Astrocyte (in vitro differentiated cells and primary cell): ENCODE results near the gene CACNG1. TPM values are rescaled to one million over a fixed set of nuclear protein-coding genes. Genes with fewer than 3 reads are reported as not detected.

Experiments used
- DNase-seq: peaks from one replicate; pipeline ENCODE4 v3.0.0-alpha.2; 2010; ENCODE audit warnings: low read depth
- FAIRE-seq: peaks from 2 replicates; lab custom pipeline; 2011; peaks lifted over from hg19 to GRCh38; lab: Jason Lieb, UNC
- H2AFZ ChIP-seq: 2 replicates; pipeline ENCODE4 v1.6.0; 2012; ENCODE audit warnings: low read depth, low read length, inconsistent platforms
- H3K27ac ChIP-seq: 2 replicates; pipeline ENCODE4 v1.5.1; 2011; ENCODE audit warnings: low read depth, low read length, inconsistent platforms
- H3K27me3 ChIP-seq: 2 replicates; pipeline ENCODE4 v1.6.0; 2011; ENCODE audit warnings: low read length, inconsistent platforms; ENCODE audit not compliant: insufficient read depth
- H3K36me3 ChIP-seq: 2 replicates; pipeline ENCODE4 v1.5.1; 2011; ENCODE audit warnings: low read length, inconsistent platforms; ENCODE audit not compliant: insufficient read depth
- H3K4me1 ChIP-seq: 2 replicates; pipeline ENCODE4 v1.5.1; 2011; ENCODE audit warnings: low read length, inconsistent platforms; ENCODE audit not compliant: insufficient read depth
- H3K4me2 ChIP-seq: 2 replicates; pipeline ENCODE4 v1.6.0; 2012; ENCODE audit warnings: low read length, inconsistent platforms
- H3K4me3 ChIP-seq: 2 replicates; pipeline ENCODE4 v1.5.1; 2011; ENCODE audit warnings: low read depth, mild to moderate bottlenecking, low read length, inconsistent platforms; ENCODE audit not compliant: insufficient read depth
- H3K79me2 ChIP-seq: 2 replicates; pipeline ENCODE4 v1.6.0; 2012; ENCODE audit warnings: mild to moderate bottlenecking, low read length, inconsistent platforms; ENCODE audit not compliant: insufficient read depth
- H3K9ac ChIP-seq: 2 replicates; pipeline ENCODE4 v1.6.0; 2012; ENCODE audit warnings: mild to moderate bottlenecking, low read length, inconsistent platforms
- H3K9me3 ChIP-seq: 2 replicates; pipeline ENCODE4 v1.5.1; 2012; ENCODE audit warnings: low read depth, mild to moderate bottlenecking, low read length, inconsistent platforms; ENCODE audit not compliant: insufficient read depth
- H4K20me1 ChIP-seq: 2 replicates; pipeline ENCODE4 v1.6.0; 2012; ENCODE audit warnings: low read length, inconsistent platforms; ENCODE audit not compliant: insufficient read depth
- H3K27ac Mint-ChIP-seq: one replicate; pipeline ENCODE4 v1.8.0; 2021; ENCODE audit warnings: mild to moderate bottlenecking, mixed read lengths; ENCODE audit not compliant: unreplicated experiment
- H3K27me3 Mint-ChIP-seq: one replicate; pipeline ENCODE4 v1.8.0; 2021; ENCODE audit warnings: low read depth, mixed read lengths; ENCODE audit not compliant: unreplicated experiment
- H3K36me3 Mint-ChIP-seq: one replicate; pipeline ENCODE4 v1.8.0; 2021; ENCODE audit warnings: low read depth, mixed read lengths; ENCODE audit not compliant: unreplicated experiment
- H3K4me1 Mint-ChIP-seq: one replicate; pipeline ENCODE4 v1.8.0; 2021; ENCODE audit warnings: low read depth, mixed read lengths; ENCODE audit not compliant: unreplicated experiment
- H3K4me3 Mint-ChIP-seq: one replicate; pipeline ENCODE4 v1.8.0; 2021; ENCODE audit warnings: mild to moderate bottlenecking, moderate library complexity, mixed read lengths; ENCODE audit not compliant: unreplicated experiment
- H3K9me3 Mint-ChIP-seq: one replicate; pipeline ENCODE4 v1.8.0; 2021; ENCODE audit warnings: mild to moderate bottlenecking, mixed read lengths; ENCODE audit not compliant: unreplicated experiment
- EZH2 ChIP-seq: IDR thresholded peaks from 2 replicates; pipeline ENCODE4 v1.6.1; 2012; ENCODE audit warnings: mild to moderate bottlenecking, low read length, inconsistent platforms; ENCODE audit not compliant: insufficient read depth
- total RNA-seq: library from RNA; stranded (reverse); gene quantifications from 2 replicates; pipeline ENCODE4 v1.2.1, GENCODE V29; 2021
- TF ChIP-seq, protein P1 (sequence below): IDR thresholded peaks from 2 replicates; pipeline ENCODE4 v1.5.1; 2011; ENCODE audit warnings: low read depth, mild to moderate bottlenecking, inconsistent platforms, low read length, moderate library complexity; ENCODE audit not compliant: insufficient read depth

The CACNG1 gene
- total RNA-seq, 1 donor from 2014 or later = not detected

DNA sequence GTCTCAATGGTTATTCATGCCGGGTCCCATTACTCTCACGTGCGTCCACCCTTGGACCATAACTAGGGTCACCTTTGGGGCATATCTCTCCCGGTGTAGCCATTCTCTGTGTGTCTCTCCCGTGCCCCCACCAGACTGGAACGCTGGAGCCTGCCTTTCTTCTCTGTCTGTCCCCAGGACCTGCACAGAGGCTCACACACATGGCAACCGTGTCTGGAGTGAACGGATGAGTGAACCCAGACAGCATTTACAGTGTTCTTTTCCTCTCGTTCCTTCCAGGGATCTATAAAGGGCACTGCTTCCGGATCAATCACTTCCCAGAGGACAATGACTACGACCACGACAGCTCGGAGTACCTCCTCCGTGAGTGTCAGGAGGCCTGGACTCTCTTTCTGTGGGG lies 26.4 kb upstream of the CACNG1 start:
- Histone ChIP-seq H3K4me3 (no peak overlapping the region), H4K20me1 (no peaks in the 10 kb centered on the region), H3K79me2 (no peaks in the 10 kb centered on the region), H3K27ac (no peak overlapping the region), H3K4me1 (no peaks in the 10 kb centered on the region), H3K9me3 (no peaks in the 10 kb centered on the region), H3K27me3 (peaks cover 2% of the 10 kb centered on the region), H3K36me3 (no peaks in the 10 kb centered on the region), H2AFZ (no peak overlapping the region), H3K9ac (no peak overlapping the region), H3K4me2 (no peak overlapping the region)
- H3K4me3 Mint-ChIP-seq = no peak overlapping the region
- no peaks in the 10 kb centered on the region for H3K36me3 Mint-ChIP-seq
- no peak overlapping the region for H3K27ac Mint-ChIP-seq
- FAIRE-seq = no peak
- peaks cover 5% of the 10 kb centered on the region for H3K9me3 Mint-ChIP-seq
- DNase-seq = no peak
- TF ChIP-seq EZH2 = no peak
- TF ChIP-seq, protein P1, sequence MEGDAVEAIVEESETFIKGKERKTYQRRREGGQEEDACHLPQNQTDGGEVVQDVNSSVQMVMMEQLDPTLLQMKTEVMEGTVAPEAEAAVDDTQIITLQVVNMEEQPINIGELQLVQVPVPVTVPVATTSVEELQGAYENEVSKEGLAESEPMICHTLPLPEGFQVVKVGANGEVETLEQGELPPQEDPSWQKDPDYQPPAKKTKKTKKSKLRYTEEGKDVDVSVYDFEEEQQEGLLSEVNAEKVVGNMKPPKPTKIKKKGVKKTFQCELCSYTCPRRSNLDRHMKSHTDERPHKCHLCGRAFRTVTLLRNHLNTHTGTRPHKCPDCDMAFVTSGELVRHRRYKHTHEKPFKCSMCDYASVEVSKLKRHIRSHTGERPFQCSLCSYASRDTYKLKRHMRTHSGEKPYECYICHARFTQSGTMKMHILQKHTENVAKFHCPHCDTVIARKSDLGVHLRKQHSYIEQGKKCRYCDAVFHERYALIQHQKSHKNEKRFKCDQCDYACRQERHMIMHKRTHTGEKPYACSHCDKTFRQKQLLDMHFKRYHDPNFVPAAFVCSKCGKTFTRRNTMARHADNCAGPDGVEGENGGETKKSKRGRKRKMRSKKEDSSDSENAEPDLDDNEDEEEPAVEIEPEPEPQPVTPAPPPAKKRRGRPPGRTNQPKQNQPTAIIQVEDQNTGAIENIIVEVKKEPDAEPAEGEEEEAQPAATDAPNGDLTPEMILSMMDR = no peak
- H3K4me1 Mint-ChIP-seq = peaks cover 1% of the 10 kb centered on the region
- peaks cover 34% of the 10 kb centered on the region for H3K27me3 Mint-ChIP-seq

DNA sequence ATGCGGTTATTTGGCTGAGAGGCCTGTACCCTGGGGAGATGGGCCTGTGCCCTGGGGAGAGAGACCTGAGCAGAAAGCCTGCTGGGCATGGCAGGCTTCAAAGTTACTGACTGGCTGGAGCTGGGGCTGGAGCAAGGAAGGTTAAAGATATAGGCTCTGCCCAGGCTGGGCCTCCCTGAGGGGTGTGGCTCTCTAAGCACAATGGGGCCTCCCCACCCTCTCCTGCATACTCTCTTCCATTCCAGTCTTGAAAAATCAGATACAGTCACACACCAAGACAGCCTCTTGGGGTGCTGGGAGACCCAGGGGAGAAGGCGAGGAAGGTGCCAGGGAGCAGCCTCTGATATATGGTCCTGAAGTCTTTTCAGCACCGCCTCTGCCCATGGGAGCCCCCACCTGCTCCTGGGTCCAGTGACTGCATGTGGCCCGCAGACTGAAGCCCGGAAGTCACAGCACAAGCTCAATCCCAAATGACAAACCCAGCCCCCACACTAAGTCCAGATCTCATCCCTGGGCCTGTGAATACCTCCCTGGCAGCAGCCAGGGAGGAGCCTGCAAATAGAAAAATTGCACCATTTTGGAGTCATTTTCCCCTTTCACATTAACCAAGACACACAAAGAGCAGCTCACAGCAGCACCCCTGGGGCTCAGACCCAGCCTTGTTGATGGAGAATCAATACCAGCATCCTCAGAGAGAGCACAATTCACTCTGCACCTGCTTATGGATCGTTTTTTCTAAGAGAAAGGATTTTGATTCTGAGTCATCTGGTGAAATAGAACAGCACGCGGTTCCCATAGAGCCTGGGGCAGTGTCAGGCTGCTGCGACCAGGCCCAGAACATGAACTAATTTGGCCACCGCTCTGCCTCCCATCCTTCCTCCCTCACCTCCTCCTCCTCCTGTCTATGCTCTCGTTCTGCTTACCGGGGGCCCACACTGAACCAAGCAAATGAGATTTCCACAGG lies 25.6 kb upstream of the CACNG1 start:
- peaks cover 2% of the 10 kb centered on the region for H3K27me3 ChIP-seq
- no peak overlapping the region for H3K4me2 ChIP-seq
- TF ChIP-seq EZH2 = no peak
- TF ChIP-seq, protein P1 = no peak
- Mint-ChIP-seq H3K9me3 (peaks cover 5% of the 10 kb centered on the region), H3K4me3 (no peak overlapping the region), H3K27me3 (peaks cover 38% of the 10 kb centered on the region), H3K27ac (no peak overlapping the region), H3K4me1 (peaks cover 1% of the 10 kb centered on the region), H3K36me3 (no peaks in the 10 kb centered on the region)
- H3K9ac ChIP-seq = no peak overlapping the region
- H2AFZ ChIP-seq = no peak overlapping the region
- H3K9me3 ChIP-seq = no peaks in the 10 kb centered on the region
- no peak for FAIRE-seq
- no peak overlapping the region for H3K4me3 ChIP-seq
- no peaks in the 10 kb centered on the region for H4K20me1 ChIP-seq
- no peaks in the 10 kb centered on the region for H3K36me3 ChIP-seq
- DNase-seq = no peak
- H3K79me2 ChIP-seq = no peaks in the 10 kb centered on the region
- no peaks in the 10 kb centered on the region for H3K4me1 ChIP-seq
- no peak overlapping the region for H3K27ac ChIP-seq

DNA sequence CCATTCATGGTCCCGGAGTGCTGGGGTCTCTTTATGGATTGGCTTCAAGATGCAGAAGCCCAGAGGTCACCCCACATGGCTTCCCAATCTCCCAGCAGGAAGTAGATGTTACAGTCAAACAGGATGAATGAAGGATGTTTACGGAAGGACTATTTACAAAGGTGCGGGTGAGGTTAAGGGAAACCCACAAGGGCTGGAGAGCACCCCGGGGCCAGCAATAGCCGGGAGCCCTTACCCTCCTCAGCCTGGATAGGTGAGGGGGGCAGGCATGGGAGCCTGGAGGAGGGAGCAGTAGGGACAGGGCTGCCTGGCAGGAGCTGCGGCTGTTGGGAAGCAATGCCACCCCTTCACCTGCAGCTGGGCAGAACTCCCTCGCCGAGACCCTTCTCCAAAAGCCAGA lies 24.5 kb upstream of the CACNG1 start:
- TF ChIP-seq, protein P1 = no peak
- no peak for TF ChIP-seq EZH2
- Histone ChIP-seq H3K4me3 (no peak overlapping the region), H3K4me1 (no peaks in the 10 kb centered on the region), H4K20me1 (no peaks in the 10 kb centered on the region), H3K36me3 (no peaks in the 10 kb centered on the region), H3K4me2 (no peak overlapping the region), H3K9me3 (no peaks in the 10 kb centered on the region), H3K27ac (no peak overlapping the region), H3K79me2 (no peaks in the 10 kb centered on the region), H3K9ac (no peak overlapping the region), H3K27me3 (peaks cover 2% of the 10 kb centered on the region), H2AFZ (no peak overlapping the region)
- Mint-ChIP-seq H3K27ac (no peak overlapping the region), H3K4me1 (peaks cover 1% of the 10 kb centered on the region), H3K27me3 (peaks cover 43% of the 10 kb centered on the region), H3K36me3 (no peaks in the 10 kb centered on the region), H3K4me3 (no peak overlapping the region), H3K9me3 (peaks cover 2% of the 10 kb centered on the region)
- DNase-seq (no peak), FAIRE-seq (no peak)
